Measurements from ENCODE around the gene LRRC8A. TPM values are rescaled to one million over a fixed set of nuclear protein-coding genes. Genes with fewer than 3 reads are reported as not detected.

LRRC8A gene
- total RNA-seq, 8 experiments from 2014 or later = 13.7 to 26.8 (median 22.6) TPM

DNA sequence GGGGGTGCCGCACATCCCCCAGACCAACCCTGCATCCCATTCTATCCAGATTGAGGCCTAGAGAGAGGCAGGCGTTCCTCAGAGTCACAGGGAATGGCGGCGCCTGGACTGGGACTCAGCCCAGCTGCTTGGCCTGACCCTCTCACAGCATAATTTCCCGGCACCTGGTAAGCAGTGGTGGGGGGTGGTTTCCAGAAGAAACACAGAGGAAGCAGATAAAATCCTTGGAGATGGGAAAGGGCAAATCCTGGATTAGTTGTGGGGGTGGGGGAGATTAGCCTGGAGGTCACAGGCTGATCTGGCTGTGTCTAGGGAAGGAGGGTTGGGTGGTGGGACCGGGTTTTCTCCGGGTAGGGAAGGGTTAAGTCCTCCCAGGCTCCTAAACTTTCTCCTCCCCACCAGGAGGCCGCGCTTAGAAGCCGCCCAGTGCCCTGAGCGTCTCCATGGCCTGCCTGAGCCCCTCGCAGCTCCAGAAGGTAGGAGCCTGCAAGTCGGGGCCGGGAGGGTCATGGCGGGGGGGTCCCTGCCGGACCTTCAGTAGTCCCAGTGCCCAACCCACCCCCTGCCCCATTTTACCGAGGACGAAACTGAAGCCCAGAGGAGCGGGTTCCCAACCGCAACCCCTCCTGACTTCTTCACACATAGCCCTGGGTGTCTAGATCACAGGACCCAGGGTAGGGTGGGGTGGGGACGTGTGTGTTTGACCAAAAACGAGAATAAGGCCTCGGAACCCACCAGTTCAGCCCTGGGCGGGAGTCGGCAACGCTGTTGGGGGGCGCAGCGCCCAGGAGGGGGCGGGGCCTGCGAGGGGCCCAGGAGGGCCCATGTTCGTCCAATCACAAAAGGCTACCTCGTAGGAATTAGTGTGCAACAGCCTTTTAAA, 40.2 kb downstream of the LRRC8A start:
- in situ Hi-C loops (cut with MboI; ENCODE audit: low pct_unique_long_range_greater_than_20kb in 2 of 9, low sequenced_read_pairs in 9 of 9, unreplicated experiment in 9 of 9) = loop anchor here in 1 of 9 experiments (10.0 kb wide), 1 partner anchor 57 kb away; no protein-coding TSS in a partner anchor
- Histone ChIP-seq H3K4me3 (no peak overlapping the region), H3K4me1 (replicated peaks in 1 of 2) (peaks cover 0 to 4% of the 10 kb centered on the region in 2 donors), H3K27ac (no peak overlapping the region)
- ATAC-seq (replicated peaks in 6 of 8) = peak in 6 of 8 experiments; percentile 24 to 89 (median 42)
- 0 to 93% (median 63%) methylated on average over 1 to 5 of the region's 32 CpGs; no CpG with 5 or more reads in 3 of the 10 experiments for WGBS, 10 experiments

- Histone ChIP-seq H3K27ac (no peak overlapping the region), H3K4me1 (replicated peaks in 1 of 2) (peaks cover 0 to 4% of the 10 kb centered on the region in 2 donors), H3K4me3 (no peak overlapping the region)
- in situ Hi-C loops (cut with MboI; ENCODE audit: low pct_unique_long_range_greater_than_20kb in 2 of 9, low sequenced_read_pairs in 9 of 9, unreplicated experiment in 9 of 9) = loop anchor here in 1 of 9 experiments (10.0 kb wide), 1 partner anchor 59 kb away; no protein-coding TSS in a partner anchor
- 70 to 100% (median 92%) methylated on average over 2 to 6 of the region's 6 CpGs; no CpG with 5 or more reads in 3 of the 10 experiments for WGBS, 10 experiments
- no peak for ATAC-seq (replicated peaks in 6 of 8)
Measured at GRCh38 chr9:128923493-128923883, 41.6 kb downstream of the LRRC8A start.

DNA sequence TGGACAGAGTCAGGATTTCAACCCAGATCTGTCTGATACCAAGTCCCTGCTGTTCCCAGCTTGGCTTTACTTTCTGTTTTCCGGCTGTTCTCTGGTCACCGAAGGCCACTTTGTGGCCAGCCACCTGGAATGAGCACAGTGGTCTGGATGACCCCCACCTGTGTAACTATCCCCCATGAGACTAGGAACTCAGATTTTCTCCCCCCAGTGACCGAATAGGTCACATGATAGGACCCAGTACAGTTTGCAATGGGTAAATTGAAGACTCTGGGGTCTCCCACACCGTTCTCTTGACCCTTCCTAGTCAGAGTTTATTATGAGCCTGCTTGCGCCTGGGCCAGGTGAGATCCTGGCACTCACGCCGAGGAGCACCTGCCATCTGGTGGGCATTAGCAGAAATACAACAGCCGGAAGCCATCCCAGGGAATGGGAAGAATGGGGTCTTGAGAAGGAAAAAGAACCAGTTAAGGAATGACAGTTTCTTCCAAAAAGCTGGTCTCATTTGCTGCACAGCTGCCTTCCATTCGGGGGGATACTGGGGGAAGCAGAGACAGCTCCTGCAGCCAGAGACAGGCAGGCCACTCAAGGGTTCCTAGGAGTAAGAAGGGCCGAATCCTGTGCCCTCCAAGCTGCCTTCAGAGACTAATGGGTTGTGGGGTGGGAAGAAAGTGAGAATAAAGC, 45.9 kb downstream of the LRRC8A start:
- Histone ChIP-seq H3K4me1 (replicated peaks in 1 of 2) (no peaks in the 10 kb centered on the region), H3K4me3 (no peak overlapping the region), H3K27ac (no peak overlapping the region)
- 0 to 37% (median 24%) methylated on average over 1 to 9 of the region's 10 CpGs; no CpG with 5 or more reads in 3 of the 10 experiments for WGBS, 10 experiments
- ATAC-seq (replicated peaks in 6 of 8) = peak; percentile 71 to 94 (median 87)
- in situ Hi-C loops (cut with MboI; ENCODE audit: low pct_unique_long_range_greater_than_20kb in 2 of 9, low sequenced_read_pairs in 9 of 9, unreplicated experiment in 9 of 9) = loop anchor here in 1 of 9 experiments (10.0 kb wide), 1 partner anchor 63 kb away; no protein-coding TSS in a partner anchor

GRCh38 chr9:128928624-128929023, 46.7 kb downstream of the LRRC8A start:
- in situ Hi-C loops (cut with MboI; ENCODE audit: low pct_unique_long_range_greater_than_20kb in 2 of 9, low sequenced_read_pairs in 9 of 9, unreplicated experiment in 9 of 9) = loop anchor here in 1 of 9 experiments (10.0 kb wide), 1 partner anchor 64 kb away; no protein-coding TSS in a partner anchor
- H3K4me1 ChIP-seq (replicated peaks in 1 of 2) = no peaks in the 10 kb centered on the region
- no peak for ATAC-seq (replicated peaks in 6 of 8)
- H3K4me3 ChIP-seq = no peak overlapping the region
- WGBS, 10 experiments = 40 to 89% (median 80%) methylated on average over 1 to 2 of the region's 2 CpGs; no CpG with 5 or more reads in 3 of the 10 experiments
- H3K27ac ChIP-seq = no peak overlapping the region

DNA sequence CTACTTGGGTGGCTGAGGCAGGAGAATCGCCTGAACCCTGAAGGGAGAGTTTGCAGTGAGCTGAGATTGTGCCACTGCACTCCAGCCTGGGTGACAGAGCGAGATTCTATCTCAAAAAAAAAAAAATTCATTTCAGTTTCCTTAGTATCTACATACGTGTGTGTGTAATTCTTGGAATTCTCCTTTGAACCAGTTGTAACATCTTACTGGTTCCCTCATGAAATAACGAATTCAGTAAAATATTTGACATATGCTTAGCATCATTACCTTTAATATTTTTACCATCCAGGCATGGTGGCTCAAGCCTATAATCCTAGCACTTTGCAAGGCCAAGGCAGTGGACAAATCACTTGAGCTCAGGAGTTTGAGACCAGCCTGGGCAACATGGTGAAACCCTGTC, 47.6 kb downstream of the LRRC8A start:
- no peak for ATAC-seq (replicated peaks in 6 of 8)
- Histone ChIP-seq H3K27ac (no peak overlapping the region), H3K4me3 (no peak overlapping the region), H3K4me1 (replicated peaks in 1 of 2) (no peaks in the 10 kb centered on the region)
- in situ Hi-C loops (cut with MboI; ENCODE audit: low pct_unique_long_range_greater_than_20kb in 2 of 9, low sequenced_read_pairs in 9 of 9, unreplicated experiment in 9 of 9) = loop anchor here in 1 of 9 experiments (10.0 kb wide), 1 partner anchor 65 kb away; no protein-coding TSS in a partner anchor
- WGBS, 10 experiments = 63 to 88% (median 79%) methylated on average over 1 to 4 of the region's 4 CpGs; no CpG with 5 or more reads in 4 of the 10 experiments

DNA sequence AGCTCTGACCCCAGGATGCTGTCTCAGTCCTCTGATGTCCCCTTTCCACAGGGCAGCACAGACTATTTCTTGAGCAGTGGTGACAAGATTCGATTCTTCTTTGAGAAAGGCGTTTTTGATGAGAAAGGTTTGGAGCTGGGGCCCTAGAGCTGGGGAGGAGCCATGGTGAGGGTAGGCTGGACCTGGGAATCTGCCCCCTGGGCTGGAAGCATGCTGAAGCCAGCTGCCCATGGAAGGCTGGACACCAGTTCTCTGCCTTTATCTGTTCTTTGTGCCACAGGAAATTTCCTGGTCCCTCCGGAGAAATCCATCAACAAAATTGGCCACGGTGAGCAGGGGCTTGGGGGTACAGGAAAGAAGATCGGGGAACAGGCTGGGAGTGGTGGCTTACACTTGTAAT, 51.8 kb downstream of the LRRC8A start:
- Histone ChIP-seq H3K4me1 (replicated peaks in 1 of 2) (no peaks in the 10 kb centered on the region), H3K27ac (no peak overlapping the region), H3K4me3 (no peak overlapping the region)
- no peak for ATAC-seq (replicated peaks in 6 of 8)
- 60 to 92% (median 78%) methylated on average over 1 to 5 of the region's 5 CpGs; no CpG with 5 or more reads in 2 of the 10 experiments for WGBS, 10 experiments
- in situ Hi-C loops (cut with MboI; ENCODE audit: low pct_unique_long_range_greater_than_20kb in 2 of 9, low sequenced_read_pairs in 9 of 9, unreplicated experiment in 9 of 9) = no loop called here

GRCh38 chr9:128936171-128936865, 54.4 kb downstream of the LRRC8A start:
- H3K4me1 ChIP-seq (replicated peaks in 1 of 2) = no peaks in the 10 kb centered on the region

GRCh38 chr9:128937310-128938165, 55.6 kb downstream of the LRRC8A start:
- H3K4me1 ChIP-seq (replicated peaks in 1 of 2) = no peaks in the 10 kb centered on the region
- no peak overlapping the region for H3K27ac ChIP-seq
- WGBS, 10 experiments = 80 to 100% (median 83%) methylated on average over 1 to 4 of the region's 9 CpGs; no CpG with 5 or more reads in 3 of the 10 experiments
- no peak for ATAC-seq (replicated peaks in 6 of 8)
- no peak overlapping the region for H3K4me3 ChIP-seq
- in situ Hi-C loops (cut with MboI; ENCODE audit: low pct_unique_long_range_greater_than_20kb in 2 of 9, low sequenced_read_pairs in 9 of 9, unreplicated experiment in 9 of 9) = no loop called here

More at GRCh38 chr9:128936171-128936865, 54.4 kb downstream of the LRRC8A start:
- no peak overlapping the region for H3K4me3 ChIP-seq
- 57 to 92% (median 92%) methylated on average over 2 to 4 of the region's 11 CpGs; no CpG with 5 or more reads in 7 of the 10 experiments for WGBS, 10 experiments
- in situ Hi-C loops (cut with MboI; ENCODE audit: low pct_unique_long_range_greater_than_20kb in 2 of 9, low sequenced_read_pairs in 9 of 9, unreplicated experiment in 9 of 9) = no loop called here
- H3K27ac ChIP-seq = no peak overlapping the region
- ATAC-seq (replicated peaks in 6 of 8) = no peak

DNA sequence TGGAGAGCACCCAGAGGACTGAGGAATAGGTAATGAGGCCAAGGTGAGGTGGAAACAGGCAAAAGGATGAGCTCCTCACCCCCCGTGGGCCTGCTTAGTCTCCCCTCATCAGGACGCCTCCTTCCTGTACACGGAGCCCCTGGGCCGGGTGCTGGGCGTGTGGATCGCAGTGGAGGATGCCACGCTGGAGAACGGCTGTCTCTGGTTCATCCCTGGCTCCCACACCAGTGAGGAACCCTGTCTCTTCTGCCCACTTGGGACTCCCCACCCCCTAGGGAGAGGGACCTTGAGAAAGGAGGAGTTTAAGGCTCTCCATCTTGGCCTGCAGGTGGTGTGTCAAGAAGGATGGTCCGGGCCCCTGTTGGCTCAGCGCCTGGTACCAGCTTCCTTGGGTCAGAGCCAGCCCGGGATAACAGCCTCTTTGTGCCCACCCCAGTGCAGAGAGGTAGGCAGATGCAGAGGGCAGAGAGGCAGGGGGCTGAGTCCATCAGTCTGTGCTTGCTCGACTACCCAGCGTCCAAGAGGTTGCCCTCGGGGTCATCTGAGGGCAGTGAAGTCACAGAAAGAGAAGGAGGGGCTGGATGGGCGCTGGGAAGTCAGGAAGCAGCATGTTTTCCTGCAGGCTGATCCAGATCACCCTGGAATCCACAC, 58.5 kb downstream of the LRRC8A start:
- in situ Hi-C loops (cut with MboI; ENCODE audit: low pct_unique_long_range_greater_than_20kb in 2 of 9, low sequenced_read_pairs in 9 of 9, unreplicated experiment in 9 of 9) = no loop called here
- WGBS, 10 experiments = 36 to 100% (median 50%) methylated on average over 1 to 6 of the region's 15 CpGs; no CpG with 5 or more reads in 5 of the 10 experiments
- Histone ChIP-seq H3K4me3 (no peak overlapping the region), H3K4me1 (replicated peaks in 1 of 2) (no peaks in the 10 kb centered on the region), H3K27ac (no peak overlapping the region)
- peak in 1 of 8 experiments; percentile 14 for ATAC-seq (replicated peaks in 6 of 8)

- Histone ChIP-seq H3K4me1 (replicated peaks in 1 of 2) (no peaks in the 10 kb centered on the region), H3K27ac (no peak overlapping the region), H3K4me3 (no peak overlapping the region)
- WGBS, 10 experiments = 67 to 100% (median 100%) methylated on average over 1 to 3 of the region's 12 CpGs; no CpG with 5 or more reads in 5 of the 10 experiments
- ATAC-seq (replicated peaks in 6 of 8) = peak in 2 of 8 experiments; percentile 8 to 13
- in situ Hi-C loops (cut with MboI; ENCODE audit: low pct_unique_long_range_greater_than_20kb in 2 of 9, low sequenced_read_pairs in 9 of 9, unreplicated experiment in 9 of 9) = no loop called here
Measured at GRCh38 chr9:128940946-128941755, 59.2 kb downstream of the LRRC8A start.
